OCI-LY1 (cell line): ENCODE results near the gene COL23A1.
"Not testable (repeated sequence)": the region's sequence is repeated elsewhere in the genome, so short reads cannot be mapped to it uniquely, and the experiment has no call there.

Experiments used
- H2AFZ ChIP-seq: fragments of 200-600 bp; sonication (generic), shearing (Covaris generic); 2 replicates; pipeline ENCODE4 v1.6.0; 2014; ENCODE audit warnings: antibody characterized with exemption, mild to moderate bottlenecking, low read length
- H3F3A ChIP-seq: fragments of 200-600 bp; sonication (generic), shearing (Covaris generic); 2 replicates; pipeline ENCODE4 v1.6.0; 2014; ENCODE audit warnings: mild to moderate bottlenecking, antibody characterized with exemption, low read length, moderate library complexity; ENCODE audit not compliant: insufficient read depth
- H3K27ac ChIP-seq: fragments of 200-600 bp; sonication (generic); 2 replicates; pipeline ENCODE4 v1.5.1; 2014; ENCODE audit warnings: low read length, mixed run types, mild to moderate bottlenecking, low read depth; ENCODE audit not compliant: poor library complexity, severe bottlenecking
- H3K27me3 ChIP-seq: fragments of 200-600 bp; sonication (generic); 2 replicates; pipeline ENCODE4 v1.6.0; 2014; ENCODE audit warnings: antibody characterized with exemption, mild to moderate bottlenecking, low read length, moderate library complexity; ENCODE audit not compliant: insufficient read depth
- H3K36me3 ChIP-seq: fragments of 200-600 bp; sonication (generic); 2 replicates; pipeline ENCODE4 v1.6.1; 2014; ENCODE audit warnings: mild to moderate bottlenecking, antibody characterized with exemption, low read length, moderate library complexity, mixed read lengths; ENCODE audit not compliant: insufficient read depth
- H3K4me1 ChIP-seq: fragments of 200-600 bp; sonication (generic); 2 replicates; pipeline ENCODE4 v1.5.1; 2014; ENCODE audit warnings: mild to moderate bottlenecking, low read length, moderate library complexity; ENCODE audit not compliant: insufficient read depth, severe bottlenecking
- H3K4me2 ChIP-seq: fragments of 200-600 bp; sonication (generic), shearing (Covaris generic); 2 replicates; pipeline ENCODE4 v1.6.1; 2014; ENCODE audit warnings: low read length
- H3K4me3 ChIP-seq: fragments of 200-600 bp; sonication (generic); 2 replicates; pipeline ENCODE4 v1.5.1; 2014; ENCODE audit warnings: low read length, low read depth, mild to moderate bottlenecking, mixed read lengths; ENCODE audit not compliant: poor library complexity, severe bottlenecking
- H3K79me2 ChIP-seq: fragments of 200-600 bp; shearing (Covaris generic); 2 replicates; pipeline ENCODE4 v1.6.1; 2016; ENCODE audit warnings: mixed run types, low read length, mixed read lengths; ENCODE audit not compliant: insufficient read depth
- H3K9ac ChIP-seq: fragments of 200-600 bp; sonication (generic), shearing (Covaris generic); 2 replicates; pipeline ENCODE4 v1.6.1; 2014; ENCODE audit warnings: mild to moderate bottlenecking, low read length, mixed read lengths
- H3K9me2 ChIP-seq: fragments of 200-600 bp; sonication (generic), shearing (Covaris generic); 2 replicates; pipeline ENCODE4 v1.6.1; 2014; ENCODE audit warnings: low read depth, mild to moderate bottlenecking, low read length, mixed read lengths
- H3K9me3 ChIP-seq: fragments of 200-600 bp; shearing (Covaris generic); 2 replicates; pipeline ENCODE4 v1.6.1; 2014; ENCODE audit warnings: low read length, mixed read lengths
- H4K20me1 ChIP-seq: fragments of 200-600 bp; sonication (generic), shearing (Covaris generic); 2 replicates; pipeline ENCODE4 v1.6.0; 2016; ENCODE audit warnings: mild to moderate bottlenecking, low read length; ENCODE audit not compliant: insufficient read depth
- CTCF ChIP-seq: fragments of 200-600 bp; sonication (generic), shearing (Covaris generic); IDR thresholded peaks from 2 replicates; pipeline ENCODE4 v1.5.1; 2017; ENCODE audit warnings: mild to moderate bottlenecking, antibody characterized with exemption, low read length, moderate library complexity, mixed read lengths
- EZH2 ChIP-seq: fragments of 200-600 bp; sonication (generic), shearing (Covaris generic); IDR thresholded peaks from 2 replicates; pipeline ENCODE4 v1.8.0; 2017; ENCODE audit warnings: borderline replicate concordance, mixed run types, mild to moderate bottlenecking, antibody characterized with exemption, low read length, moderate library complexity, mixed read lengths

The COL23A1 gene

GRCh38 chr5:178586396-178586795, 3.8 kb downstream of the COL23A1 start:
- Histone ChIP-seq H3K27ac (no peak overlapping the region), H3K9me3 (no peaks in the 10 kb centered on the region), H2AFZ (no peak overlapping the region), H3K4me2 (no peak overlapping the region), H3K9me2 (no peaks in the 10 kb centered on the region), H3K36me3 (no peaks in the 10 kb centered on the region), H3K79me2 (no peaks in the 10 kb centered on the region), H3K27me3 (no peaks in the 10 kb centered on the region), H4K20me1 (no peaks in the 10 kb centered on the region), H3K9ac (no peak overlapping the region), H3K4me1 (no peaks in the 10 kb centered on the region), H3K4me3 (no peak overlapping the region), H3F3A (no peaks in the 10 kb centered on the region)
- no peak for TF ChIP-seq EZH2
- no peak for TF ChIP-seq CTCF

- H3K9ac ChIP-seq, H3K4me1 ChIP-seq, H3K79me2 ChIP-seq, H2AFZ ChIP-seq, H3K4me2 ChIP-seq, H3F3A ChIP-seq, H3K27ac ChIP-seq, H3K4me3 ChIP-seq, H3K9me3 ChIP-seq, H3K9me2 ChIP-seq, H3K36me3 ChIP-seq, H4K20me1 ChIP-seq, H3K27me3 ChIP-seq: not testable (repeated sequence)
These were observed 4.8 kb downstream of the COL23A1 start for GRCh38 chr5:178585421-178585820.

GRCh38 chr5:178583279-178583678, 6.9 kb downstream of the COL23A1 start:
- Histone ChIP-seq H3K9ac (no peak overlapping the region), H3K4me1 (no peaks in the 10 kb centered on the region), H4K20me1 (no peaks in the 10 kb centered on the region), H3F3A (no peaks in the 10 kb centered on the region), H3K79me2 (no peaks in the 10 kb centered on the region), H3K9me2 (no peaks in the 10 kb centered on the region), H3K27me3 (no peaks in the 10 kb centered on the region), H3K4me3 (no peak overlapping the region), H3K9me3 (no peaks in the 10 kb centered on the region), H2AFZ (no peak overlapping the region), H3K4me2 (no peak overlapping the region), H3K36me3 (no peaks in the 10 kb centered on the region), H3K27ac (no peak overlapping the region)
- no peak for TF ChIP-seq CTCF
- no peak for TF ChIP-seq EZH2

GRCh38 chr5:178582291-178582690, 7.9 kb downstream of the COL23A1 start:
- no peaks in the 10 kb centered on the region for H4K20me1 ChIP-seq
- H2AFZ ChIP-seq, result no peak overlapping the region
- H3F3A ChIP-seq, result no peaks in the 10 kb centered on the region
- no peak overlapping the region for H3K27ac ChIP-seq
- no peaks in the 10 kb centered on the region for H3K27me3 ChIP-seq
- H3K79me2 ChIP-seq, result no peaks in the 10 kb centered on the region
- no peaks in the 10 kb centered on the region for H3K9me2 ChIP-seq
- H3K36me3 ChIP-seq, result no peaks in the 10 kb centered on the region
- H3K4me3 ChIP-seq, result no peak overlapping the region
- no peaks in the 10 kb centered on the region for H3K9me3 ChIP-seq
- no peaks in the 10 kb centered on the region for H3K4me1 ChIP-seq
- TF ChIP-seq CTCF, result no peak
- TF ChIP-seq EZH2, result no peak
- no peak overlapping the region for H3K4me2 ChIP-seq
- H3K9ac ChIP-seq, result no peak overlapping the region
